ENCODE results near the gene SLC38A11.
"Not testable (repeated sequence)": the region's sequence is repeated elsewhere in the genome, so short reads cannot be mapped to it uniquely, and the experiment has no call there.

Gene SLC38A11

DNA sequence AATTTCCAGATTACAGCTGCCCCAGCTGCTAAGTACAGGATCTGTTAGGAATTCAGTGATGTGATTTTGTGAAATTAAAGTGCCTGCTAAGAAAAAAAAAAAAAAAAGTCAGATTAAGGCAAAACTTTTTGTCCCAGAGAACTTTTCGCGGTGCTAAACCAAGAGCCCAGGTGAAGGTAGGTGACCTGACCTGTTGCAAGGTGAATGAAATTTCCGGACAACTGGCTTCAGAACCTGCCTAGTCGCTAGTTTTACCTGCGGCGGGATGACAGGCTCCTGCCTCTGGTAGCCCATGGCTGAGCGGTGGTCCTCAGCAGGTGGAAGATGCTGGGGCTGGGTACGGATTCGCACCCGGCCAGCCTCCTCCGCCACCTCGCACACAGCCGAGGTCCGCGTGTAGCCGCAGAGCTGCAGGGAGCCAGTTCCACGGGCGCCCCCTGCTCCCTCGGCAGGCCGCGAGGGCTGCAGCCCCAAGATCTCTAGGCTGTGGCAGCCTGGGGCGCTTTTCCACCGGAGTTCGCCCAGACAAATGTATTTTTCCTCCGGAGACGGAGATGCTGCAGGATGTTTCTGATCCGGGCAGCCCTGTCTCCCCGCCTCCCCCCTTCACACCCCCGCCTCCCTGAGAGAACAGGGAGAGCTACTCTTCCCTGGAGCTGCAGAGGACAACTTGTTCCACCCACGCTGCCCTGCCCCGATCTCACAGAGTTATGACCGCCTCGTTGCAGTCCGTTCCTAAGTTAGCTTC is at the start of gene SLC38A11:
TSS of gene SLC38A11 (minus strand) at position 572 of the 748 bp plus-strand sequence. CDS start at position 294, 278 bp downstream.
- DNase-seq: no peak
- Histone ChIP-seq H3K27me3 (ENCODE audit: insufficient read depth, low read depth, severe bottlenecking) (no peaks in the 10 kb centered on the region), H3K36me3 (no peaks in the 10 kb centered on the region), H3K27ac (no peak within 1 kb of the TSS), H3K4me3 (ENCODE audit: low read depth, low read length) (no peak within 1 kb of the TSS), H3K9me3 (ENCODE audit: severe bottlenecking) (peaks cover 7% of the 10 kb centered on the region)
- TF ChIP-seq CTCF (IDR thresholded peaks at IDR 0.05; ENCODE audit: low read depth, low read length): no peak

DNA sequence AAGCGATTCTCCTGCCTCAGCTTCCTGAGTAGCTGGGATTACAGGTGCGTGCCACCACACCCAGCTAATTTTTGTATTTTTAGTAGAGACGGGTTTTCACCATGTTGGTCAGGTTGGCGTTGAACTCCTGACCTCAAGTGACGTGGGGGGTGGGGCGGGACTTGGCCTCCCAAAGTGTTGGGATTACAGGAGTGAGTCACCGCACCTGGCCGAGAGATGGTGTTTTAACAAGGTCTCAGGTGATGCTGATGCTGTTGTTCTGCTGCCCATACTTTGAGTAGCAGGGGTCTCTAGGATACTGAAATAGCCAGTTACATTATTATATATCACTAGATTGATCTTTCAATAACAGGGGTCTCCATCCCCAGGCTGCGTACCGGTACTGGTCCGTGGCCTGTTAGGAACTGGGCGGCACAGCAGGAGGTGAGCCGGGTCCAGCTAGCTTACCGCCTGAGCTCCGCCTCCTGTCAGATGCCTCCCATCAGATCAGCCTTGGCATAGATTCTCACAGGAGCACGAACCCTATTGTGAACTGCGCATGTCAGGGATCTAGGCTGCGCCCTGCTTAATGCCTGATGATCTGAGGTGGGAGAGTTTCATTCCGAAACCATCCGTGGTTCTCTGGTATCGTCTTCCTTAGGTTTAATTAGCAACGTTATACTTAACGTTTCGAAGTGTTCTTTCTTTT is 48.3 kb upstream of the SLC38A11 start:
- DNase-seq: no peak
- H3K27ac ChIP-seq: no peak overlapping the region
- H3K4me3 ChIP-seq (ENCODE audit: low read depth, low read length): no peak overlapping the region
- H3K36me3 ChIP-seq: no peaks in the 10 kb centered on the region
- no peaks in the 10 kb centered on the region for H3K27me3 ChIP-seq (ENCODE audit: insufficient read depth, low read depth, severe bottlenecking)
- no peak for TF ChIP-seq CTCF (IDR thresholded peaks at IDR 0.05; ENCODE audit: low read depth, low read length)
- no peaks in the 10 kb centered on the region for H3K9me3 ChIP-seq (ENCODE audit: severe bottlenecking)

DNA sequence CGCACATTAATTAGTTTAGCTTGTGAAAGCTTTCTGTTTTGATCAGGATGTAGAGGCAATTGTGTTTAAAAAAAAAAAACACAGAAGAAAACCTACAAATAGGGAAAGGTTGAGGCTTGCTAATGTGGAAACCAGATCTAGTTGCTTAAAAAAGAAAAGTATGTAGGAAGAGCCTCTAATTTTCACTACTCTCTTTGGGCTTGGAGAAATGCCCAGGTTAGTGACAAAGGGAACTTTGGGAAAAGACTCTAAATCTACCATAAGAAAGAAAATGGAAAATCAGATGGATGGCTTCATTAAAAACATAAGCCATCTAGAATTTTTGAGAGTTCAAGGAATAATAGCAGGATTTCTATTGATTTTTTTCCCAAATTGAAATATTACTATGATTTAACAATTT is 47.3 kb upstream of the SLC38A11 start:
- no peak overlapping the region for H3K27ac ChIP-seq
- no peaks in the 10 kb centered on the region for H3K27me3 ChIP-seq (ENCODE audit: insufficient read depth, low read depth, severe bottlenecking)
- H3K4me3 ChIP-seq (ENCODE audit: low read depth, low read length): no peak overlapping the region
- no peak for TF ChIP-seq CTCF (IDR thresholded peaks at IDR 0.05; ENCODE audit: low read depth, low read length)
- no peak for DNase-seq
- no peaks in the 10 kb centered on the region for H3K36me3 ChIP-seq
- no peaks in the 10 kb centered on the region for H3K9me3 ChIP-seq (ENCODE audit: severe bottlenecking)

GRCh38 chr2:164994664-164995299 is 39.5 kb upstream of the SLC38A11 start:
- not testable (repeated sequence) for H3K9me3 ChIP-seq (ENCODE audit: severe bottlenecking); H3K27ac ChIP-seq; H3K36me3 ChIP-seq; H3K27me3 ChIP-seq (ENCODE audit: insufficient read depth, low read depth, severe bottlenecking); H3K4me3 ChIP-seq (ENCODE audit: low read depth, low read length); DNase-seq

GRCh38 chr2:164993287-164994016 is 38.1 kb upstream of the SLC38A11 start:
- no peak overlapping the region for H3K27ac ChIP-seq

More at GRCh38 chr2:164993287-164994016, 38.1 kb upstream of the SLC38A11 start:
- no peaks in the 10 kb centered on the region for H3K27me3 ChIP-seq (ENCODE audit: insufficient read depth, low read depth, severe bottlenecking)
- DNase-seq: no peak
- H3K36me3 ChIP-seq: no peaks in the 10 kb centered on the region
- H3K4me3 ChIP-seq (ENCODE audit: low read depth, low read length): no peak overlapping the region
- TF ChIP-seq CTCF (IDR thresholded peaks at IDR 0.05; ENCODE audit: low read depth, low read length): no peak
- H3K9me3 ChIP-seq (ENCODE audit: severe bottlenecking): no peaks in the 10 kb centered on the region

All from WERI-Rb-1 (cell line).